HCT116 (cell line): Measurements from ENCODE around the gene RBM38. TPM values are rescaled to one million over a fixed set of nuclear protein-coding genes. Genes with fewer than 3 reads are reported as not detected.

Experiments
- ATAC-seq: fragments of 200-7000 bp; cut with Tn5 transposase; 2 replicates; pipeline ENCODE4 v1.9.1; 2020; ENCODE audit warnings: mild to moderate bottlenecking, moderate library complexity
- BruUV-seq: library from RNA; stranded (reverse); fragments of 400-500 nt; replicated peaks from 2 replicates; lab custom pipeline; 2021; lab: Mats Ljungman, UMichigan
- CTCF ChIA-PET: fragments of 300-600 bp; sonication (Branson Sonifier 250); formaldehyde crosslinking; loops from one replicate; lab custom pipeline; 2021; ENCODE audit warnings: antibody characterized with exemption; lab: Charles Lee
- POLR2A ChIA-PET: fragments of 300-600, 350-600 bp; sonication (Branson Sonifier 250); formaldehyde crosslinking; loops from one replicate; lab custom pipeline; 2021; ENCODE audit warnings: antibody characterized with exemption; lab: Charles Lee
- RAD21 ChIA-PET, 2 experiments: fragments of 300-600 bp; sonication (Branson Sonifier 250); formaldehyde crosslinking; loops; one replicate each; lab custom pipeline; 2023; ENCODE audit warnings: low total read pairs in 2 of 2; ENCODE audit not compliant: uncharacterized antibody in 2 of 2, unreplicated experiment in 2 of 2, low non-redundant PET in 1 of 2; lab: Charles Lee
- DNase-seq: peaks from one replicate; pipeline ENCODE4 v3.0.0-alpha.2; 2010; ENCODE audit warnings: low read depth, low spot score
- H2AFZ ChIP-seq: fragments of 200-600 bp; shearing (Covaris generic), sonication (generic); 2 replicates; pipeline ENCODE4 v1.6.1; 2017; ENCODE audit warnings: low read depth, mixed run types, mixed read lengths, antibody characterized with exemption, low read length; ENCODE audit not compliant: poor library complexity, severe bottlenecking
- H3K27ac ChIP-seq: 2 replicates; pipeline ENCODE4 v1.5.1; 2012; ENCODE audit warnings: low read depth, low read length
- H3K27me3 ChIP-seq: fragments of 200-600 bp; sonication (generic); 2 replicates; pipeline ENCODE4 v1.6.1; 2016; ENCODE audit warnings: mixed run types, low read length, mixed read lengths; ENCODE audit not compliant: insufficient read depth
- H3K36me3 ChIP-seq, 2 experiments: fragments of 200-500 bp in 1 of 2; fragments of 200-600 bp in 1 of 2; sonication (Bioruptor generic) in 1 of 2; sonication (generic) in 1 of 2; 2 replicates each; pipeline versions ENCODE4 v1.5.1 to v1.6.1; 2014 to 2016; ENCODE audit warnings: low read length in 2 of 2, inconsistent platforms in 1 of 2, mixed read lengths in 1 of 2, mixed run types in 1 of 2; ENCODE audit not compliant: insufficient read depth in 2 of 2, control insufficient read depth in 1 of 2
- H3K4me1 ChIP-seq, 2 experiments: fragments of 200-600 bp in 1 of 2; sonication (generic) in 1 of 2; 2 replicates each; pipeline versions ENCODE4 v1.5.1 to v1.6.1; 2012 to 2017; ENCODE audit warnings: low read length in 2 of 2, inconsistent platforms in 1 of 2, mild to moderate bottlenecking in 1 of 2, mixed read lengths in 1 of 2, mixed run types in 1 of 2, moderate library complexity in 1 of 2; ENCODE audit not compliant: insufficient read depth in 2 of 2, control insufficient read depth in 1 of 2
- H3K4me2 ChIP-seq: fragments of 200-600 bp; sonication (generic); 2 replicates; pipeline ENCODE4 v1.6.1; 2017; ENCODE audit warnings: mixed run types, low read length, mixed read lengths
- H3K4me3 ChIP-seq, 2 experiments: fragments of 200-600 bp in 1 of 2; sonication (generic) in 1 of 2; replicated peaks in 1 of 2; 2 replicates each; pipeline ENCODE4 v1.5.1; 2011 to 2016; ENCODE audit warnings: low read length in 2 of 2, control low read depth in 1 of 2, low read depth in 1 of 2, mild to moderate bottlenecking in 1 of 2, mixed read lengths in 1 of 2, mixed run types in 1 of 2
- H3K79me2 ChIP-seq: fragments of 200-600 bp; sonication (generic); 2 replicates; pipeline ENCODE4 v1.6.1; 2017; ENCODE audit warnings: mild to moderate bottlenecking, mixed run types, low read length, moderate library complexity, mixed read lengths; ENCODE audit not compliant: insufficient read depth
- H3K9ac ChIP-seq: fragments of 200-600 bp; sonication (generic); 2 replicates; pipeline ENCODE4 v1.6.1; 2016; ENCODE audit warnings: low read length, mixed read lengths
- H3K9me2 ChIP-seq: fragments of 200-600 bp; sonication (generic), shearing (Covaris generic); 2 replicates; pipeline ENCODE4 v1.6.1; 2017; ENCODE audit warnings: mixed run types, mild to moderate bottlenecking, moderate library complexity; ENCODE audit not compliant: insufficient read depth
- H3K9me3 ChIP-seq, 2 experiments: fragments of 200-500 bp in 1 of 2; fragments of 200-600 bp in 1 of 2; sonication (Bioruptor generic) in 1 of 2; sonication (generic) in 1 of 2; 2 replicates each; pipeline ENCODE4 v1.6.1; 2014 to 2017; ENCODE audit warnings: low read length in 2 of 2, mixed read lengths in 2 of 2, inconsistent platforms in 1 of 2, low read depth in 1 of 2, mild to moderate bottlenecking in 1 of 2, mixed run types in 1 of 2, moderate library complexity in 1 of 2; ENCODE audit not compliant: control insufficient read depth in 1 of 2, insufficient read depth in 1 of 2
- H4K20me1 ChIP-seq: fragments of 200-600 bp; sonication (generic), shearing (Covaris generic); 2 replicates; pipeline ENCODE4 v1.6.1; 2017; ENCODE audit warnings: mixed run types, mild to moderate bottlenecking, moderate library complexity; ENCODE audit not compliant: insufficient read depth
- CBX3 ChIP-seq: IDR thresholded peaks from 2 replicates; pipeline ENCODE4 v1.6.1; 2012; ENCODE audit warnings: low read depth
- CEBPB ChIP-seq: IDR thresholded peaks from 2 replicates; pipeline ENCODE4 v1.6.1; 2012; ENCODE audit warnings: low read depth
- CTCF ChIP-seq, 3 experiments: fragments of 200-600 bp in 1 of 3; sonication (generic) in 1 of 3; IDR thresholded peaks in 2 of 3; conservative IDR thresholded peaks in 1 of 3; 2 replicates each; pipeline ENCODE4 v1.5.1; 2012 to 2017; ENCODE audit warnings: low read depth in 2 of 3, low read length in 2 of 3, antibody characterized with exemption in 1 of 3, borderline replicate concordance in 1 of 3, control low read depth in 1 of 3, mild to moderate bottlenecking in 1 of 3, mixed read lengths in 1 of 3, mixed run types in 1 of 3, moderate library complexity in 1 of 3; ENCODE audit not compliant: insufficient read depth in 1 of 3
- EGR1 ChIP-seq: IDR thresholded peaks from 2 replicates; pipeline ENCODE4 v1.6.1; 2012; ENCODE audit warnings: low read depth
- EZH2 ChIP-seq: fragments of 200-600 bp; sonication (generic); IDR thresholded peaks from 2 replicates; pipeline ENCODE4 v1.6.1; 2017; ENCODE audit warnings: antibody characterized with exemption, mixed run types
- FOSL1 ChIP-seq: IDR thresholded peaks from 2 replicates; pipeline ENCODE4 v1.6.1; 2012; ENCODE audit warnings: low read depth
- POLR2AphosphoS5 ChIP-seq: IDR thresholded peaks from 2 replicates; pipeline ENCODE4 v1.6.1; 2011; ENCODE audit warnings: mild to moderate bottlenecking, low read depth, low read length, moderate library complexity
- YY1 ChIP-seq: IDR thresholded peaks from 2 replicates; pipeline ENCODE4 v1.6.1; 2011; ENCODE audit warnings: low read length, low read depth, moderate library complexity, mild to moderate bottlenecking; ENCODE audit not compliant: insufficient replicate concordance; ENCODE audit errors: extremely low read depth
- ZNF274 ChIP-seq: fragments of 200-500 bp; sonication (Bioruptor generic); IDR thresholded peaks from 2 replicates; pipeline ENCODE4 v1.6.1; 2014; ENCODE audit warnings: mild to moderate bottlenecking, low read depth, low read length, inconsistent platforms
- intact Hi-C: fragments of 100-400 bp; cut with micrococcal nuclease; formaldehyde crosslinking; loops from 2 replicates; pipeline ENCODE4 v1.10.0; 2022
- total RNA-seq: library from RNA; stranded (reverse); gene quantifications from one replicate; pipeline ENCODE4 v1.2.1, GENCODE V29; 2021; ENCODE audit not compliant: unreplicated experiment

Gene RBM38
- total RNA-seq, 1 experiment from 2014 or later, result 36.2 TPM

DNA sequence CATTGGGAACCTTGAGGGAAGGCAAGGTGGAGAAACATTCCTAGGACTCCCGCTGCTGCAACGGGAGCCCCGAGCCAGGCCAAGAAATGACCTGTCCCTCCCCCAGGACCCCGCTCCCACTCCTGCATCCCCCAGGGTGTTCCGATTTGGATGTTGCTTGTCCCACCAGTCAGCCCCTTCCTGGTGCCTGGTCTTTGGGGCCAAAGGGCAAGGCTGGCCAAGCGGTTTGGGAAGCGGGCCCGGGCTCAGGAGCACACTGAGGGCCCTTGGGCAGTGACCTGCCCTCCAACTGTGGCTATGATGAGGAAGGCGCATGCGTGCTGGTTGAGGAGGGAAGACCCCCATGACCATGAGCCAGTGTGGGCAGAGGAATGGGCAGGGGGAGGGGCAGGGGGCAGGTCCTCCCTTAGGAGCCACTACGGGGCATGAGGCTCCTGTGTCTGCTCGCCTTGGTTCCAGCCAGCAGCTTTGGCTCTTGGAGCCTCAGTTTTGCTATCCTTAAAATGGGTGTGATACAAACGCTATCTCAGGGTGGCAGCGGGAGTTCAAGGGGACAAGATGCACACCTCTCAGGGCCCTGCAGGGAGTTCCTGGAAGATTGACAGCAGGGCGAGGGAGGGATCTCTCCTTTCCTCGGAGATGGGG is 50.4 kb downstream of the RBM38 start:
- RAD21 ChIA-PET, result no interaction called here
- Histone ChIP-seq H3K9me3 (peaks cover 0 to 8% of the 10 kb centered on the region in 2 experiments; a peak in 1 of 4 replicates), H3K9ac (no peak overlapping the region), H3K27me3 (no peaks in the 10 kb centered on the region), H3K79me2 (no peaks in the 10 kb centered on the region), H2AFZ (no peak overlapping the region), H3K36me3 (no peaks in the 10 kb centered on the region), H3K4me3 (no peak overlapping the region), H3K4me2 (no peak overlapping the region), H3K4me1 (peaks cover 18 to 21% of the 10 kb centered on the region in 2 experiments; a peak in 3 of 4 replicates), H3K27ac (no peak overlapping the region; the same call in 1 of the 2 replicates), H3K9me2 (no peaks in the 10 kb centered on the region), H4K20me1 (no peaks in the 10 kb centered on the region)
- intact Hi-C loops, result no loop called here
- ATAC-seq (no peak), DNase-seq (no peak)
- CTCF ChIA-PET, result no interaction called here
- POLR2A ChIA-PET, result no interaction called here
- TF ChIP-seq CTCF (IDR thresholded peaks at IDR 0.05 in 2 of 3, conservative IDR thresholded peaks at IDR 0.05 in 1 of 3; ENCODE audit: borderline replicate concordance in 1 of 3, insufficient read depth in 1 of 3, low read depth in 2 of 3, low read length in 2 of 3) (no peak), CEBPB (no peak), EGR1 (no peak), CBX3 (no peak), POLR2AphosphoS5 (no peak), EZH2 (no peak), ZNF274 (no peak), FOSL1 (no peak), YY1 (no peak)
- no TSS peak for BruUV-seq
